ENCODE results near the gene RNF224. TPM values are rescaled to one million over a fixed set of nuclear protein-coding genes. Genes with fewer than 3 reads are reported as not detected.

RNF224 gene
- polyA plus RNA-seq, 1 donor (not counting 4 experiments of a cell fraction or from before 2014, with no cell fraction given) = not detected

- H4K20me1 ChIP-seq (ENCODE audit: control insufficient read depth, extremely low read depth, insufficient read depth, low read length) = peaks cover 28% of the 10 kb centered on the region
- no peak for FAIRE-seq
- H3K4me2 ChIP-seq (ENCODE audit: control insufficient read depth, extremely low read depth, insufficient read depth, low read depth, low read length) = no peak overlapping the region
- H3K4me1 ChIP-seq (ENCODE audit: control insufficient read depth, extremely low read depth, insufficient read depth, low read length) = peaks cover 30% of the 10 kb centered on the region
- no peaks in the 10 kb centered on the region for H3K9me3 ChIP-seq (ENCODE audit: control insufficient read depth, low read depth, low read length)
- no peak for TF ChIP-seq EZH2 (IDR thresholded peaks at IDR 0.05; ENCODE audit: low read length)
- TF ChIP-seq, protein P1, sequence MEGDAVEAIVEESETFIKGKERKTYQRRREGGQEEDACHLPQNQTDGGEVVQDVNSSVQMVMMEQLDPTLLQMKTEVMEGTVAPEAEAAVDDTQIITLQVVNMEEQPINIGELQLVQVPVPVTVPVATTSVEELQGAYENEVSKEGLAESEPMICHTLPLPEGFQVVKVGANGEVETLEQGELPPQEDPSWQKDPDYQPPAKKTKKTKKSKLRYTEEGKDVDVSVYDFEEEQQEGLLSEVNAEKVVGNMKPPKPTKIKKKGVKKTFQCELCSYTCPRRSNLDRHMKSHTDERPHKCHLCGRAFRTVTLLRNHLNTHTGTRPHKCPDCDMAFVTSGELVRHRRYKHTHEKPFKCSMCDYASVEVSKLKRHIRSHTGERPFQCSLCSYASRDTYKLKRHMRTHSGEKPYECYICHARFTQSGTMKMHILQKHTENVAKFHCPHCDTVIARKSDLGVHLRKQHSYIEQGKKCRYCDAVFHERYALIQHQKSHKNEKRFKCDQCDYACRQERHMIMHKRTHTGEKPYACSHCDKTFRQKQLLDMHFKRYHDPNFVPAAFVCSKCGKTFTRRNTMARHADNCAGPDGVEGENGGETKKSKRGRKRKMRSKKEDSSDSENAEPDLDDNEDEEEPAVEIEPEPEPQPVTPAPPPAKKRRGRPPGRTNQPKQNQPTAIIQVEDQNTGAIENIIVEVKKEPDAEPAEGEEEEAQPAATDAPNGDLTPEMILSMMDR (optimal IDR thresholded peaks at IDR 0.05 in 1 of 3, IDR thresholded peaks at IDR 0.05 in 1 of 3, conservative IDR thresholded peaks at IDR 0.05 in 1 of 3; ENCODE audit: extremely low read depth in 1 of 3, insufficient read depth in 2 of 3, low read length in 3 of 3) = no peak
- no peak for DNase-seq (ENCODE audit: low read depth, low spot score)
- H2AFZ ChIP-seq (ENCODE audit: control insufficient read depth, low read length) = no peak overlapping the region
- dilution Hi-C loops (cut with MboI; ENCODE audit: extremely low pct_ligation_motif_present, low sequenced_read_pairs) = no loop called here
- H3K9me1 ChIP-seq (ENCODE audit: control insufficient read depth, extremely low read depth, insufficient read depth, low read length) = peaks cover 3% of the 10 kb centered on the region
- H3K27me3 ChIP-seq (ENCODE audit: control insufficient read depth, extremely low read depth, insufficient read depth, low read length) = no peaks in the 10 kb centered on the region
- H3K9ac ChIP-seq (ENCODE audit: control insufficient read depth, extremely low read depth, insufficient read depth, low read length) = no peak overlapping the region
- no peak overlapping the region for H3K27ac ChIP-seq (ENCODE audit: control insufficient read depth, insufficient read depth, low read length)
- H3K79me2 ChIP-seq (ENCODE audit: control insufficient read depth, insufficient read depth, low read length) = peaks cover 24% of the 10 kb centered on the region
- H3K36me3 ChIP-seq (ENCODE audit: control insufficient read depth in 2 of 2, extremely low read depth in 1 of 2, insufficient read depth in 2 of 2, low read length in 2 of 2) = peaks cover 11 to 20% of the 10 kb centered on the region in 2 experiments
- H3K4me3 ChIP-seq (ENCODE audit: control insufficient read depth in 2 of 3, extremely low read depth in 1 of 3, insufficient read depth in 2 of 3, low read depth in 1 of 3, low read length in 3 of 3) = no peak overlapping the region
Measured at GRCh38 chr9:137245450-137246421, 18.4 kb downstream of the RNF224 start.

DNA sequence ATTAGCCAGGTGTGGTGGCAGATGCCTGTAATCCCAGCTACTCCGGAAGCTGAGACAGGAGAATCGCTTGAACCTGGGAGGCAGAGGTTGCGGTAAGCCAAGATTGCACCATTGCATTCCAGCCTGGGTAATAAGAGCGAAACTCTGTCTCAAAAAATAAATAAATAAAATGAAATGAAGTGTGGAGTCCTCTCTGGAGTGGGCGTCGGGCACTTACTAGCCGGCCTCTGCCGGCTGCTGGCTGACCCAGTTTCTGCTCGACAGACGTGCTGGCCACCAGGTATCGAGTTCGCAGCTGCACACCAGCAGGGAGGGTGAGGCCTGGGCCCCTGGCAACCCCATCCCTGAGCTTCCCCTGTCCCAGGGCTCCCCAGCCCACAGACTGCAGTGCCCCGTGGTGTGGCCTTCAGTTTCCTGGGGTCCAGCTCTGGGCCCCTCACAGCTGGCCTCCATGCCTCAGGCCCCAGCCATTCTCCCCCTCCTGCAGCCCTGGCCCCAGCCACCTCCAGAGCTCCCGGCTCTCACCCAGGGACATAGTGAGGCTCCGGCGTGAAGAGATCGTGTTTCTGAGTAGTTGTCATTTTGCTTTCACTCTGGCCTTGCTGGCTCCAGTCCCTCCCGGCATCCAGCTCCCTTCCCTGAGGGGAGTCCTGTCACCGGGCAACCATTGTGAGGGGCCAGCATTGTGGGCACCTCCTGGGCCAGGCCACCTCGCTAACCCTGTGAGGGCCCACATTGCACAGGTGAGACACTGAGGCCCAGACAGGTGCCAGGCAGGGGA lies 20.0 kb downstream of the RNF224 start:
- H3K4me3 ChIP-seq (ENCODE audit: control insufficient read depth in 2 of 3, extremely low read depth in 1 of 3, insufficient read depth in 2 of 3, low read depth in 1 of 3, low read length in 3 of 3) = no peak overlapping the region
- H2AFZ ChIP-seq (ENCODE audit: control insufficient read depth, low read length) = no peak overlapping the region
- H3K36me3 ChIP-seq (ENCODE audit: control insufficient read depth in 2 of 2, extremely low read depth in 1 of 2, insufficient read depth in 2 of 2, low read length in 2 of 2) = peaks cover 7 to 14% of the 10 kb centered on the region in 2 experiments
- no peak overlapping the region for H3K4me2 ChIP-seq (ENCODE audit: control insufficient read depth, extremely low read depth, insufficient read depth, low read depth, low read length)
- DNase-seq (ENCODE audit: low read depth, low spot score) (no peak), FAIRE-seq (no peak)
- peaks cover 16% of the 10 kb centered on the region for H3K79me2 ChIP-seq (ENCODE audit: control insufficient read depth, insufficient read depth, low read length)
- no peaks in the 10 kb centered on the region for H3K9me3 ChIP-seq (ENCODE audit: control insufficient read depth, low read depth, low read length)
- TF ChIP-seq EZH2 (IDR thresholded peaks at IDR 0.05; ENCODE audit: low read length) = no peak
- TF ChIP-seq, protein P1 (optimal IDR thresholded peaks at IDR 0.05 in 1 of 3, IDR thresholded peaks at IDR 0.05 in 1 of 3, conservative IDR thresholded peaks at IDR 0.05 in 1 of 3; ENCODE audit: extremely low read depth in 1 of 3, insufficient read depth in 2 of 3, low read length in 3 of 3) = no peak
- H3K27me3 ChIP-seq (ENCODE audit: control insufficient read depth, extremely low read depth, insufficient read depth, low read length) = no peaks in the 10 kb centered on the region
- no peak overlapping the region for H3K9ac ChIP-seq (ENCODE audit: control insufficient read depth, extremely low read depth, insufficient read depth, low read length)
- dilution Hi-C loops (cut with MboI; ENCODE audit: extremely low pct_ligation_motif_present, low sequenced_read_pairs) = no loop called here
- peaks cover 20% of the 10 kb centered on the region for H4K20me1 ChIP-seq (ENCODE audit: control insufficient read depth, extremely low read depth, insufficient read depth, low read length)
- H3K27ac ChIP-seq (ENCODE audit: control insufficient read depth, insufficient read depth, low read length) = no peak overlapping the region
- H3K4me1 ChIP-seq (ENCODE audit: control insufficient read depth, extremely low read depth, insufficient read depth, low read length) = peaks cover 30% of the 10 kb centered on the region
- peaks cover 3% of the 10 kb centered on the region for H3K9me1 ChIP-seq (ENCODE audit: control insufficient read depth, extremely low read depth, insufficient read depth, low read length)
